ENCODE data around the gene MTUS2. TPM values are rescaled to one million over a fixed set of nuclear protein-coding genes. Genes with fewer than 3 reads are reported as not detected.
A peak's percentile ranks its signal among the peaks of the same experiment; 100 is the strongest.
"Not testable (repeated sequence)": the region's sequence is repeated elsewhere in the genome, so short reads cannot be mapped to it uniquely, and the experiment has no call there.

Gene MTUS2
- polyA plus RNA-seq, 1 donor from 2014 or later: 0.06 TPM

- Mint-ChIP-seq H3K27me3 (peaks cover 18% of the 10 kb centered on the region), H3K27ac (no peak overlapping the region), H3K9me3 (no peaks in the 10 kb centered on the region), H3K36me3 (no peaks in the 10 kb centered on the region), H3K4me1 (peaks cover 0 to 2% (median 0%) of the 10 kb centered on the region in 3 donors), H3K4me3 (no peak overlapping the region)
These were observed 539.0 kb downstream of the MTUS2 start for GRCh38 chr13:29359181-29359580.

- H3K9me3 Mint-ChIP-seq: no peaks in the 10 kb centered on the region
- H3K27me3 Mint-ChIP-seq: peaks cover 7% of the 10 kb centered on the region
- no peak overlapping the region for H3K4me3 Mint-ChIP-seq
- no peak overlapping the region for H3K27ac Mint-ChIP-seq
- peaks cover 0 to 2% (median 0%) of the 10 kb centered on the region in 3 donors for H3K4me1 Mint-ChIP-seq
- H3K36me3 Mint-ChIP-seq: no peaks in the 10 kb centered on the region
These were observed 541.6 kb downstream of the MTUS2 start for GRCh38 chr13:29361716-29362115.

GRCh38 chr13:29362849-29363604 is 542.9 kb downstream of the MTUS2 start:
- Mint-ChIP-seq H3K27ac (no peak overlapping the region), H3K4me1 (peaks cover 0 to 2% (median 0%) of the 10 kb centered on the region in 3 donors), H3K4me3 (no peak overlapping the region), H3K36me3 (no peaks in the 10 kb centered on the region), H3K9me3 (no peaks in the 10 kb centered on the region), H3K27me3 (peaks cover 5% of the 10 kb centered on the region)

GRCh38 chr13:29369060-29369743 is 549.1 kb downstream of the MTUS2 start:
- no peak overlapping the region for H3K4me3 Mint-ChIP-seq
- peaks cover 0 to 1% (median 0%) of the 10 kb centered on the region in 3 donors for H3K9me3 Mint-ChIP-seq
- peaks cover 5 to 6% (median 6%) of the 10 kb centered on the region in 3 donors for H3K4me1 Mint-ChIP-seq
- no peaks in the 10 kb centered on the region for H3K36me3 Mint-ChIP-seq
- no peak overlapping the region for H3K27ac Mint-ChIP-seq
- peaks cover 9% of the 10 kb centered on the region for H3K27me3 Mint-ChIP-seq

GRCh38 chr13:29379281-29379680 is 559.1 kb downstream of the MTUS2 start:
- Mint-ChIP-seq H3K9me3 (peaks cover 0 to 8% (median 4%) of the 10 kb centered on the region in 3 donors), H3K4me3 (no peak overlapping the region), H3K27ac (no peak overlapping the region), H3K27me3 (peaks cover 17% of the 10 kb centered on the region), H3K36me3 (peaks cover 2% of the 10 kb centered on the region), H3K4me1 (peaks cover 0 to 2% (median 0%) of the 10 kb centered on the region in 3 donors)

GRCh38 chr13:29379865-29380264 is 559.7 kb downstream of the MTUS2 start:
- peaks cover 17% of the 10 kb centered on the region for H3K27me3 Mint-ChIP-seq
- H3K4me3 Mint-ChIP-seq: no peak overlapping the region
- H3K27ac Mint-ChIP-seq: no peak overlapping the region
- H3K4me1 Mint-ChIP-seq: peaks cover 0 to 2% (median 0%) of the 10 kb centered on the region in 3 donors
- H3K36me3 Mint-ChIP-seq: peaks cover 2% of the 10 kb centered on the region
- H3K9me3 Mint-ChIP-seq: peaks cover 0 to 8% (median 4%) of the 10 kb centered on the region in 3 donors

GRCh38 chr13:29382021-29382420 is 561.9 kb downstream of the MTUS2 start:
- Mint-ChIP-seq H3K4me3 (no peak overlapping the region), H3K27ac (no peak overlapping the region), H3K36me3 (peaks cover 2% of the 10 kb centered on the region), H3K27me3 (peaks cover 13% of the 10 kb centered on the region), H3K4me1 (peaks cover 0 to 2% (median 0%) of the 10 kb centered on the region in 3 donors), H3K9me3 (peaks cover 0 to 8% (median 4%) of the 10 kb centered on the region in 3 donors)

- H3K4me3 Mint-ChIP-seq: no peak overlapping the region
- H3K27ac Mint-ChIP-seq: no peak overlapping the region
- peaks cover 10% of the 10 kb centered on the region for H3K27me3 Mint-ChIP-seq
- peaks cover 2% of the 10 kb centered on the region for H3K36me3 Mint-ChIP-seq
- H3K9me3 Mint-ChIP-seq: peaks cover 0 to 6% (median 5%) of the 10 kb centered on the region in 3 donors
- peaks cover 0 to 2% (median 0%) of the 10 kb centered on the region in 3 donors for H3K4me1 Mint-ChIP-seq
These were observed 563.3 kb downstream of the MTUS2 start for GRCh38 chr13:29383476-29383875.

GRCh38 chr13:29384466-29384865 is 564.3 kb downstream of the MTUS2 start:
- H3K4me3 Mint-ChIP-seq: no peak overlapping the region
- peaks cover 7% of the 10 kb centered on the region for H3K27me3 Mint-ChIP-seq
- peaks cover 0 to 2% (median 0%) of the 10 kb centered on the region in 3 donors for H3K4me1 Mint-ChIP-seq
- peaks cover 0 to 3% (median under 1%) of the 10 kb centered on the region in 3 donors for H3K9me3 Mint-ChIP-seq
- no peak overlapping the region for H3K27ac Mint-ChIP-seq
- peaks cover 2% of the 10 kb centered on the region for H3K36me3 Mint-ChIP-seq

- peaks cover 0 to 2% (median 0%) of the 10 kb centered on the region in 3 donors for H3K4me1 Mint-ChIP-seq
- peaks cover 0 to 2% (median 0%) of the 10 kb centered on the region in 3 donors for H3K9me3 Mint-ChIP-seq
- H3K36me3 Mint-ChIP-seq: peaks cover 2% of the 10 kb centered on the region
- peaks cover 5% of the 10 kb centered on the region for H3K27me3 Mint-ChIP-seq
- no peak overlapping the region for H3K27ac Mint-ChIP-seq
- no peak overlapping the region for H3K4me3 Mint-ChIP-seq
These were observed 564.7 kb downstream of the MTUS2 start for GRCh38 chr13:29384871-29385270.

GRCh38 chr13:29386246-29386645 is 566.1 kb downstream of the MTUS2 start:
- Mint-ChIP-seq H3K4me1 (peaks cover 0 to 1% (median 0%) of the 10 kb centered on the region in 3 donors), H3K27ac (peak overlapping the region in 1 of 3 donors; percentile 79), H3K27me3 (peaks cover 3% of the 10 kb centered on the region), H3K9me3 (peaks cover 0 to 1% (median 0%) of the 10 kb centered on the region in 3 donors), H3K36me3 (no peaks in the 10 kb centered on the region), H3K4me3 (no peak overlapping the region)

GRCh38 chr13:29390598-29390997 is 570.5 kb downstream of the MTUS2 start:
- H3K27ac Mint-ChIP-seq, H3K4me1 Mint-ChIP-seq, H3K4me3 Mint-ChIP-seq, H3K36me3 Mint-ChIP-seq, H3K9me3 Mint-ChIP-seq: not testable (repeated sequence)
- H3K27me3 Mint-ChIP-seq: peaks cover 14% of the 10 kb centered on the region

- no peaks in the 10 kb centered on the region for H3K4me1 Mint-ChIP-seq
These were observed 576.3 kb downstream of the MTUS2 start for GRCh38 chr13:29396446-29396845.

GRCh38 chr13:29397265-29397664 is 577.1 kb downstream of the MTUS2 start:
- Mint-ChIP-seq H3K4me1 (no peaks in the 10 kb centered on the region), H3K27me3 (peaks cover 20% of the 10 kb centered on the region), H3K9me3 (no peaks in the 10 kb centered on the region), H3K36me3 (no peaks in the 10 kb centered on the region), H3K27ac (no peak overlapping the region), H3K4me3 (no peak overlapping the region)

More at GRCh38 chr13:29396446-29396845, 576.3 kb downstream of the MTUS2 start:
- Mint-ChIP-seq H3K9me3 (no peaks in the 10 kb centered on the region), H3K27me3 (peaks cover 23% of the 10 kb centered on the region), H3K27ac (no peak overlapping the region), H3K36me3 (no peaks in the 10 kb centered on the region), H3K4me3 (no peak overlapping the region)

GRCh38 chr13:29402166-29402636 is 582.1 kb downstream of the MTUS2 start:
- Mint-ChIP-seq H3K36me3 (no peaks in the 10 kb centered on the region), H3K27ac (no peak overlapping the region), H3K4me1 (no peaks in the 10 kb centered on the region), H3K27me3 (peaks cover 3% of the 10 kb centered on the region), H3K4me3 (no peak overlapping the region), H3K9me3 (no peaks in the 10 kb centered on the region)

Data from IgD-negative memory B cell (primary cell).